Measurements from ENCODE around the gene TM4SF20.

Gene TM4SF20

GRCh38 chr2:227402321-227402720 is 23.2 kb upstream of the TM4SF20 start (continued):
- TF ChIP-seq SALL2 (tag by site-specific recombination; IDR thresholded peaks at IDR 0.05; ENCODE audit: borderline replicate concordance) = no peak
- TF ChIP-seq ZNF664 (tag by site-specific recombination; IDR thresholded peaks at IDR 0.05) = no peak
- no peak for TF ChIP-seq ZNF2 (tag by site-specific recombination; IDR thresholded peaks at IDR 0.05)
- no peak for TF ChIP-seq HOXA7 (CRISPR knock-in tag; IDR thresholded peaks at IDR 0.05; ENCODE audit: borderline replicate concordance)
- TF ChIP-seq ZNF449 (tag by site-specific recombination; IDR thresholded peaks at IDR 0.05) = no peak
- TF ChIP-seq ZNF776 (tag by site-specific recombination; IDR thresholded peaks at IDR 0.05; ENCODE audit: borderline replicate concordance) = no peak
- TF ChIP-seq ZNF157 (tag by site-specific recombination; IDR thresholded peaks at IDR 0.05) = no peak
- no peak for TF ChIP-seq ZNF785 (tag by site-specific recombination; IDR thresholded peaks at IDR 0.05)
- TF ChIP-seq ZNF580 (tag by site-specific recombination; IDR thresholded peaks at IDR 0.05) = no peak
- no peak for TF ChIP-seq ZNF350 (tag by site-specific recombination; IDR thresholded peaks at IDR 0.05)
- TF ChIP-seq ZNF146 (tag by site-specific recombination; IDR thresholded peaks at IDR 0.05) = no peak

GRCh38 chr2:227401550-227401949 is 22.4 kb upstream of the TM4SF20 start:
- CTCF ChIA-PET = interaction anchor here (1.1 to 1.8 kb wide), 2 partner anchors 70 to 364 kb away, joined by 4 to 6 read pairs; no protein-coding TSS in a partner anchor
- Histone ChIP-seq H3K4me3 (ENCODE audit: low read depth, low read length) (no peak overlapping the region), H3K27ac (ENCODE audit: extremely low read depth, low read depth, low read length) (no peak overlapping the region), H3K9me3 (ENCODE audit: control insufficient read depth, insufficient read depth, low read depth, low read length) (no peaks in the 10 kb centered on the region), H3K4me1 (ENCODE audit: control insufficient read depth, insufficient read depth, low read length) (no peaks in the 10 kb centered on the region), H3K36me3 (ENCODE audit: control insufficient read depth in 2 of 2, insufficient read depth in 1 of 2, low read length in 2 of 2) (no peaks in the 10 kb centered on the region)
- TF ChIP-seq YY1 (tag by site-specific recombination; IDR thresholded peaks at IDR 0.05) (no peak), ZNF324 (tag by site-specific recombination; IDR thresholded peaks at IDR 0.05) (no peak), ZNF76 (tag by site-specific recombination; IDR thresholded peaks at IDR 0.05; ENCODE audit: borderline replicate concordance, low read depth) (no peak), ZNF529 (tag by site-specific recombination; IDR thresholded peaks at IDR 0.05; ENCODE audit: insufficient replicate concordance) (no peak)
- POLR2A ChIA-PET = interaction anchor here (0.7 kb wide), 1 partner anchor 19 kb away, joined by 4 read pairs; no protein-coding TSS in a partner anchor

- Histone ChIP-seq H3K36me3 (ENCODE audit: control insufficient read depth in 2 of 2, insufficient read depth in 1 of 2, low read length in 2 of 2) (no peaks in the 10 kb centered on the region), H3K9me3 (ENCODE audit: control insufficient read depth, insufficient read depth, low read depth, low read length) (no peaks in the 10 kb centered on the region), H3K4me1 (ENCODE audit: control insufficient read depth, insufficient read depth, low read length) (no peaks in the 10 kb centered on the region), H3K4me3 (ENCODE audit: low read depth, low read length) (no peak overlapping the region), H3K27ac (ENCODE audit: extremely low read depth, low read depth, low read length) (no peak overlapping the region)
- ChIA-PET CTCF (interaction anchor here (0.6 to 1.5 kb wide), 5 partner anchors 8 to 367 kb away, joined by 3 to 5 read pairs (median 3); no protein-coding TSS in a partner anchor), POLR2A (no interaction called here)
- TF ChIP-seq ZNF223 (tag by site-specific recombination; IDR thresholded peaks at IDR 0.05) (no peak), PRDM1 (tag by site-specific recombination; IDR thresholded peaks at IDR 0.05) (peak; percentile 44; the same call in 1 of the 2 replicates), ZNF596 (tag by site-specific recombination; IDR thresholded peaks at IDR 0.05) (no peak), ZSCAN18 (tag by site-specific recombination; IDR thresholded peaks at IDR 0.05) (no peak), ZNF184 (tag by site-specific recombination; IDR thresholded peaks at IDR 0.05) (no peak), SALL2 (tag by site-specific recombination; IDR thresholded peaks at IDR 0.05; ENCODE audit: borderline replicate concordance) (no peak), ZNF24 (tag by site-specific recombination; IDR thresholded peaks at IDR 0.05) (no peak), ZBTB49 (tag by site-specific recombination; IDR thresholded peaks at IDR 0.05; ENCODE audit: low read depth) (no peak), ZNF366 (tag by site-specific recombination; conservative IDR thresholded peaks at IDR 0.05) (peak; percentile 74), ZNF548 (tag by site-specific recombination; IDR thresholded peaks at IDR 0.05) (no peak), ZNF140 (tag by site-specific recombination; IDR thresholded peaks at IDR 0.05) (no peak), ZNF701 (tag by site-specific recombination; IDR thresholded peaks at IDR 0.05) (no peak), ZNF621 (tag by site-specific recombination; IDR thresholded peaks at IDR 0.05) (no peak)
These were observed 19.9 kb upstream of the TM4SF20 start for GRCh38 chr2:227398684-227399670.

Data from HEK293 (cell line).